Peyer's patch (tissue), 4 donors: ENCODE results near the gene SYS1. TPM values are rescaled to one million over a fixed set of nuclear protein-coding genes. Genes with fewer than 3 reads are reported as not detected.

Experiments used
- DNase-seq, 3 donors: peaks; one replicate each; pipeline ENCODE4 v3.0.0-alpha.2; 2017 to 2019
- H3K27ac ChIP-seq, 4 donors: fragments of 200-600 bp; sonication (generic); one replicate each; pipeline ENCODE4 v1.5.1; 2016 to 2019
- H3K27me3 ChIP-seq, 2 donors: fragments of 200-600 bp; sonication (generic); one replicate each; pipeline ENCODE4 v1.5.1; 2019
- H3K36me3 ChIP-seq, 3 donors: fragments of 200-600 bp; sonication (generic); one replicate each; pipeline ENCODE4 v1.5.1; 2016 to 2019
- H3K4me1 ChIP-seq, 4 donors: fragments of 200-600 bp; sonication (generic); one replicate each; pipeline ENCODE4 v1.5.1; 2016 to 2019
- H3K4me3 ChIP-seq, 4 donors: fragments of 200-600 bp; sonication (generic); 1 replicate in 3 of 4; 2 replicates in 1 of 4; pipeline ENCODE4 v1.5.1; 2016 to 2019; ENCODE audit warnings: mild to moderate bottlenecking in 1 of 4
- H3K9me3 ChIP-seq, 4 donors: fragments of 200-600 bp; sonication (generic); one replicate each; pipeline ENCODE4 v1.5.1; 2016 to 2019; ENCODE audit warnings: mild to moderate bottlenecking in 1 of 4
- CTCF ChIP-seq, 6 experiments: fragments of 450-650 bp in 4 of 6; fragments of 200-600 bp in 2 of 6; sonication (generic) in 1 of 6; IDR thresholded peaks; one replicate each; pipeline ENCODE4 v1.5.1; 2017 to 2019; ENCODE audit warnings: antibody characterized with exemption in 6 of 6, mild to moderate bottlenecking in 3 of 6, moderate library complexity in 1 of 6
- POLR2A ChIP-seq, 2 donors: fragments of 450-650 bp; IDR thresholded peaks; one replicate each; pipeline ENCODE4 v1.5.1; 2017; ENCODE audit warnings: antibody characterized with exemption in 2 of 2, mild to moderate bottlenecking in 2 of 2, moderate library complexity in 2 of 2
- total RNA-seq, 4 donors: library from RNA; depleted of rRNA; stranded (reverse); fragments of >200 nt; gene quantifications; one replicate each; pipeline ENCODE4 v1.1.0, GENCODE V29; 2016

The SYS1 gene
- total RNA-seq, 4 donors from 2014 or later = 23.1 to 62.2 (median 46.9) TPM

DNA sequence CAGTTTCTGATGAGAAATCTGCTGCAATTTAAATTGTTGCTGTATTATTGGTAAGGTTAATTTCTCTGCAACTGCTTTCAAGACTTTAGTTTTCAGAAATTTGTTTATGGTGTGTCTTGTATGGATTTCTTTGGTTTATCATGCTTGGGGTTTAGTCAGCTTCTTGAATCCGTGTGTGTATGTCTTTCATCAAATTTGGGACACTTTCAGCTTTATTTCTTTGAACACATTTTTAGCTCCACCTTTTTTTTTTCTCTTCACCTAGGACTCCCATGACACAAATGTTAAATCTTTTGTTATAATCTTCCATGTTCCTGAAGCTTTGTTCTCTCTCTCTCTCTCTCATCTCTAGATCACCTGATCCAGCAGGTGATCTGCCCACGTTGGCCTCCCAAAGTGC lies 28.6 kb downstream of the SYS1 start:
- Histone ChIP-seq H3K36me3 (no peaks in the 10 kb centered on the region), H3K27ac (no peak overlapping the region), H3K27me3 (no peaks in the 10 kb centered on the region), H3K4me1 (no peaks in the 10 kb centered on the region), H3K9me3 (no peaks in the 10 kb centered on the region), H3K4me3 (no peak overlapping the region)
- no peak for DNase-seq
- TF ChIP-seq POLR2A (IDR thresholded peaks at IDR 0.05) (no peak), CTCF (IDR thresholded peaks at IDR 0.05) (no peak)

DNA sequence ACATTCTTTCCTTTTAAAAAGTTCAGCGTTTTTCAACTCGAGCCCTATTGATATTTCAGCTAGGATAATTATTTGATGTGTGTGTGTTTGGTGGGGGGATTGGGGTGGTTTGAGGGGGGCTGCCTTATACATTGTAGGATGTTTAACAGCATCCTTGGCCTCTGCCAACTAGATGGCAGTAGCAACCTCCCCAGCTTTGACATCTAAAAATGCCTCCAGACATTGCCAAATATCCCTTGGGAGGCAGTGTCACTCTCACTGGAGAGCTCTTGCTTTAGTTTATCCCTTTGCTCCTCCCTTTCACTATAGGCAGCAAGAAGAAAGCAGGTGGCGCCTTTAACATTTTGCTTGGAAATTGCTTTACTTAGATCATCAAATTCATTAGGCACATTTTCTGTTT lies 29.8 kb downstream of the SYS1 start:
- no peak for DNase-seq
- Histone ChIP-seq H3K36me3 (no peaks in the 10 kb centered on the region), H3K9me3 (no peaks in the 10 kb centered on the region), H3K27me3 (no peaks in the 10 kb centered on the region), H3K27ac (no peak overlapping the region), H3K4me3 (no peak overlapping the region), H3K4me1 (no peaks in the 10 kb centered on the region)
- TF ChIP-seq CTCF (IDR thresholded peaks at IDR 0.05) (no peak), POLR2A (IDR thresholded peaks at IDR 0.05) (no peak)

DNA sequence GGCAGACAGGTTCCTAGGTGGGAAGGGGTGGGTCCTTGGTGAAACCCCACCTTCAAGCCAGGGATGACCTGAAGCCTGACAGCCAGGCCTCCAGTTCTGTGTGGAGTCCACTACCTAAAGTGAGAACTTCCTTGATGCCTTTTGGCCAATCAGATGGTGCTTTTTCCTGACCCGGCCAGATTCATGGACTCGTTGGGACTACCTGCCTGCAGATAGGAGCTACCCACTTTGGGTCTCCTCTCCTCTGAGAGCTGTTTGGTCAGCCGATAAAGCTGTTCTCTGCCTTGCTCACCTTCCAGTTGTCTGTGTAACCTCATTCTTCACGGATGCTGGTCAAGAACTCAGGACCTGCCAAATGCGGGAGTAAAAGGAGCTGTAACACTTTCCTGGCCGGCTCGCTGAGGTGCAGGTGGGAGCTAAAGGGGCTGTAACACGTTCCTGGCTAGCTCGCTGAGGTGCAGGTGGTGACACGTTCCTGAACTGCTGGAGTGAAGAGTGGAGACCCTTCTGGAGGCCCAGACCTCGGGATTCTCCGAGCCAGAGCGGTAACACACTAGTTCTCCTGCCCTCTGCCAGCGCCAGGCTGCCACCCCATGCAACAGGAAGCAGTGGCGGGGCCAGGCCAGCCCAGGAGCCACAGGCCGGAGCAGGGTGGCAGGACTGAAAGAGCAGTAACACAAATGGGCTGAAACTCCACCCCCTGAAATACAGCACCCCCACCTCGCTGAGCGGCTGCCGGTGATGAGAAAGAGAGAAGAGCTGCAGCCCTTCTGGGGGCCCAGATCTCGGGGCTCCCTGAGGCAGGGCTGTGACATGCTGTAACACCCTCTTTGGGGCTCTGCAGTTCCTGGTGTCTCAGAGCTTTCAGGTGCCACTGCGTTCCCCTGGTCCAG lies 31.5 kb downstream of the SYS1 start:
- DNase-seq = no peak
- Histone ChIP-seq H3K27me3 (no peaks in the 10 kb centered on the region), H3K4me3 (no peak overlapping the region), H3K9me3 (no peaks in the 10 kb centered on the region), H3K4me1 (no peaks in the 10 kb centered on the region), H3K36me3 (no peaks in the 10 kb centered on the region), H3K27ac (no peak overlapping the region)
- TF ChIP-seq POLR2A (IDR thresholded peaks at IDR 0.05) = no peak
- no peak for TF ChIP-seq CTCF (IDR thresholded peaks at IDR 0.05)

- no peaks in the 10 kb centered on the region for H3K36me3 ChIP-seq
- peaks cover 0 to 2% (median 0%) of the 10 kb centered on the region in 4 donors for H3K9me3 ChIP-seq
- H3K4me1 ChIP-seq = no peaks in the 10 kb centered on the region
- H3K27ac ChIP-seq = no peak overlapping the region
- DNase-seq = no peak
- H3K4me3 ChIP-seq = no peak overlapping the region
- no peak for TF ChIP-seq CTCF (IDR thresholded peaks at IDR 0.05)
- TF ChIP-seq POLR2A (IDR thresholded peaks at IDR 0.05) = no peak
- H3K27me3 ChIP-seq = no peaks in the 10 kb centered on the region
These were observed 32.1 kb downstream of the SYS1 start for GRCh38 chr20:45395114-45395415.

DNA sequence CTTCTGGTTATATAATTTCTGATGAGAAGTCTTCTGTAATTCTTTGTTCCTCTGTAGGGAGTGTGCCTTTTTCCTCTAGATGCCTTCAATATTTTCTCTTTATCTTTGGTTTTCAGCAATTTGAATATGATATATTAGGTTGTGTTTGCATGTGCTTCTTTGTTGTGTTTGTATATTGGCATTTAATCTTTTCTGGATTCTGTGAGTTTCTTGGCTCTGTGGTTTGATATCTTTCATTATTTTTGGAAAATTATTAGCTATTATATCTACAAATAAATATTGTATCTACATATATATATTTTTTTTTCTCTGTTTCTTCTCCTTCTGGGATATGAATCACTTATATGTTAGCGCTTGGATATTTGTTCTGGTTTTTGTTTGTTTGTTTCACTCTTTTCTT lies 36.1 kb downstream of the SYS1 start:
- H3K27ac ChIP-seq = no peak overlapping the region
- peaks cover 0 to 15% (median 3%) of the 10 kb centered on the region in 4 donors for H3K9me3 ChIP-seq
- no peaks in the 10 kb centered on the region for H3K4me1 ChIP-seq
- H3K27me3 ChIP-seq = no peaks in the 10 kb centered on the region
- no peak overlapping the region for H3K4me3 ChIP-seq
- TF ChIP-seq CTCF (IDR thresholded peaks at IDR 0.05) (no peak), POLR2A (IDR thresholded peaks at IDR 0.05) (no peak)
- DNase-seq = no peak
- H3K36me3 ChIP-seq = no peaks in the 10 kb centered on the region
